ENCODE measurements around the gene SLC22A8. TPM values are rescaled to one million over a fixed set of nuclear protein-coding genes. Genes with fewer than 3 reads are reported as not detected.

SLC22A8 gene
- total RNA-seq, 1 experiment from 2014 or later: not detected

GRCh38 chr11:63001456-63001855 is 14.2 kb downstream of the SLC22A8 start:
- CTCF ChIA-PET: no interaction called here

GRCh38 chr11:62999649-63000048 is 16.0 kb downstream of the SLC22A8 start:
- Histone ChIP-seq H3K4me1 (peaks cover 6% of the 10 kb centered on the region; the same call in 1 of the 2 replicates), H3K4me3 (ENCODE audit: low read depth, low read length) (no peak overlapping the region), H3K9me3 (no peaks in the 10 kb centered on the region), H3K27me3 (replicated peaks; ENCODE audit: control insufficient read depth, insufficient read depth, low read length) (no peaks in the 10 kb centered on the region), H3K36me3 (ENCODE audit: control insufficient read depth, insufficient read depth, low read length) (no peaks in the 10 kb centered on the region)
- POLR2A ChIA-PET: no interaction called here
- H3K27ac Mint-ChIP-seq (ENCODE audit: unreplicated experiment): no peak overlapping the region
- H3K36me3 Mint-ChIP-seq (ENCODE audit: insufficient read depth, unreplicated experiment): no peaks in the 10 kb centered on the region
- DNase-seq: no peak
- no peaks in the 10 kb centered on the region for H3K27me3 Mint-ChIP-seq (ENCODE audit: insufficient read depth, unreplicated experiment)
- no peaks in the 10 kb centered on the region for H3K4me1 Mint-ChIP-seq (ENCODE audit: low read depth, unreplicated experiment)
- BruUV-seq (replicated peaks): no TSS peak
- H3K9me3 Mint-ChIP-seq (ENCODE audit: unreplicated experiment): no peaks in the 10 kb centered on the region
- TF ChIP-seq CTCF (IDR thresholded peaks at IDR 0.05; ENCODE audit: insufficient read depth in 1 of 2, low read depth in 1 of 2, low read length in 1 of 2, severe bottlenecking in 1 of 2, unreplicated experiment in 1 of 2): no peak
- H3K4me3 Mint-ChIP-seq (ENCODE audit: unreplicated experiment): no peak overlapping the region
- intact Hi-C loops (cut with micrococcal nuclease; ENCODE audit: unreplicated experiment): no loop called here
- CTCF ChIA-PET: interaction anchor here (0.7 kb wide), 1 partner anchor 25 kb away, joined by 6 read pairs; no protein-coding TSS in a partner anchor

More at GRCh38 chr11:63001456-63001855, 14.2 kb downstream of the SLC22A8 start:
- Mint-ChIP-seq H3K4me3 (ENCODE audit: unreplicated experiment) (no peak overlapping the region), H3K27ac (ENCODE audit: unreplicated experiment) (no peak overlapping the region), H3K9me3 (ENCODE audit: unreplicated experiment) (no peaks in the 10 kb centered on the region), H3K27me3 (ENCODE audit: insufficient read depth, unreplicated experiment) (no peaks in the 10 kb centered on the region), H3K36me3 (ENCODE audit: insufficient read depth, unreplicated experiment) (no peaks in the 10 kb centered on the region), H3K4me1 (ENCODE audit: low read depth, unreplicated experiment) (no peaks in the 10 kb centered on the region)
- no peak for TF ChIP-seq CTCF (IDR thresholded peaks at IDR 0.05; ENCODE audit: insufficient read depth in 1 of 2, low read depth in 1 of 2, low read length in 1 of 2, severe bottlenecking in 1 of 2, unreplicated experiment in 1 of 2)
- H3K4me1 ChIP-seq: peaks cover 6% of the 10 kb centered on the region; the same call in 1 of the 2 replicates
- no peak overlapping the region for H3K4me3 ChIP-seq (ENCODE audit: low read depth, low read length)
- POLR2A ChIA-PET: no interaction called here
- no peak for DNase-seq
- H3K36me3 ChIP-seq (ENCODE audit: control insufficient read depth, insufficient read depth, low read length): no peaks in the 10 kb centered on the region
- no peaks in the 10 kb centered on the region for H3K27me3 ChIP-seq (replicated peaks; ENCODE audit: control insufficient read depth, insufficient read depth, low read length)
- no peaks in the 10 kb centered on the region for H3K9me3 ChIP-seq
- intact Hi-C loops (cut with micrococcal nuclease; ENCODE audit: unreplicated experiment): no loop called here
- no TSS peak for BruUV-seq (replicated peaks)

GRCh38 chr11:62999156-62999555 is 16.5 kb downstream of the SLC22A8 start:
- Histone ChIP-seq H3K9me3 (no peaks in the 10 kb centered on the region), H3K4me1 (peaks cover 6% of the 10 kb centered on the region; the same call in 1 of the 2 replicates), H3K36me3 (ENCODE audit: control insufficient read depth, insufficient read depth, low read length) (no peaks in the 10 kb centered on the region), H3K4me3 (ENCODE audit: low read depth, low read length) (no peak overlapping the region), H3K27me3 (replicated peaks; ENCODE audit: control insufficient read depth, insufficient read depth, low read length) (no peaks in the 10 kb centered on the region)
- intact Hi-C loops (cut with micrococcal nuclease; ENCODE audit: unreplicated experiment): no loop called here
- H3K4me1 Mint-ChIP-seq (ENCODE audit: low read depth, unreplicated experiment): no peaks in the 10 kb centered on the region
- DNase-seq: no peak
- H3K27ac Mint-ChIP-seq (ENCODE audit: unreplicated experiment): no peak overlapping the region
- no peaks in the 10 kb centered on the region for H3K9me3 Mint-ChIP-seq (ENCODE audit: unreplicated experiment)
- no peak for TF ChIP-seq CTCF (IDR thresholded peaks at IDR 0.05; ENCODE audit: insufficient read depth in 1 of 2, low read depth in 1 of 2, low read length in 1 of 2, severe bottlenecking in 1 of 2, unreplicated experiment in 1 of 2)
- BruUV-seq (replicated peaks): no TSS peak
- no peak overlapping the region for H3K4me3 Mint-ChIP-seq (ENCODE audit: unreplicated experiment)
- ChIA-PET POLR2A (no interaction called here), CTCF (no interaction called here)
- H3K27me3 Mint-ChIP-seq (ENCODE audit: insufficient read depth, unreplicated experiment): no peaks in the 10 kb centered on the region
- no peaks in the 10 kb centered on the region for H3K36me3 Mint-ChIP-seq (ENCODE audit: insufficient read depth, unreplicated experiment)
